GM19240 (cell line): ENCODE data around the gene DNMBP.
A peak's percentile ranks its signal among the peaks of the same experiment; 100 is the strongest.
"Not testable (repeated sequence)": the region's sequence is repeated elsewhere in the genome, so short reads cannot be mapped to it uniquely, and the experiment has no call there.

Experiments
- DNase-seq: peaks from one replicate; pipeline ENCODE4 v3.0.0; 2011; ENCODE audit warnings: low spot score; ENCODE audit not compliant: insufficient read length

DNMBP gene

DNA sequence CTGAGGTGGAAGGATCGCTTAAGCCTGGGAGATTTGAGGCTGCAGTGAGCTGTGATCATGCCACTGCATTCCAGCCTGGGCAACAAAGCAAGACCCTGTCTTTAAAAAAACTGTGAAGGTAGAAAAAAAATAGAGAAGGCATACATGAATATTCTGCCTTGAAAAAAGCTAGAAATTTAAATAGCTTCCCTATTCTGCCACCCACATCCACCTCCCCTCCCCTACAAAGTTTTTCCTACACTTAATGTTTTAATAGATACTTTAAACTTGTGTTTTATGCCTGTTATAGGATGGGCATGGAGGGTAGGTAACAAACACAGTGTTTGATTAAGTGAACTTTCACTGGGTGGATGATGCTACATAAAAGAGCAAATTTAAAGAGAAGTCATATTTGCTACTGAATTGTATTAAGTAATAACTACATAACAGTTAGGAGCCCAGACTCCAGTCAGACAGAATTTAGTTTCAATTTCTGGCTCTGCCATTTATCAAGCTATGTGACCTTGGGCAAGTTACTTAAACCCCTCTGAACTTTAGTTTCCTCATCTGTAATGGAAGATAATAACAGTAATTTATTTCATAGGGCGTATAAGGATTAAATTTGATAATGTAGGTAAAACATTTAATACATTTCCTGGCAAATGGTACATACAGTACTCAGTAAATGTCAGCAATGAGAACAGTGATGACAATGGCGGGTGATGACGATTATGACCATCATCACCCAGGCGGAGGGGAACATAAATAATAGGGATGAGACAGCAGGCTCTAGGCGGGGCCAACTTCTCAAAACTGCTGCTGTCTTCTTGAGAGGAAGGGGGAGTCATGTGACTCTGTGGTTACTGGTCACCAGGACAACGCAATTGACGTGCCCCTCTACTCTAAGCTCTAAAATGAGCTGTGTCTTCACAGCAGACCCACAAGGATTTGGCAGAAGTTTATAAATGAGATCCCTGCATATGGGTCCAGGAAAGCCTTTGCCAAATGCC lies 15.8 kb downstream of the DNMBP start:
- peak; percentile 50 for DNase-seq

GRCh38 chr10:99985637-99986036 lies 24.1 kb downstream of the DNMBP start:
- not testable (repeated sequence) for DNase-seq

DNA sequence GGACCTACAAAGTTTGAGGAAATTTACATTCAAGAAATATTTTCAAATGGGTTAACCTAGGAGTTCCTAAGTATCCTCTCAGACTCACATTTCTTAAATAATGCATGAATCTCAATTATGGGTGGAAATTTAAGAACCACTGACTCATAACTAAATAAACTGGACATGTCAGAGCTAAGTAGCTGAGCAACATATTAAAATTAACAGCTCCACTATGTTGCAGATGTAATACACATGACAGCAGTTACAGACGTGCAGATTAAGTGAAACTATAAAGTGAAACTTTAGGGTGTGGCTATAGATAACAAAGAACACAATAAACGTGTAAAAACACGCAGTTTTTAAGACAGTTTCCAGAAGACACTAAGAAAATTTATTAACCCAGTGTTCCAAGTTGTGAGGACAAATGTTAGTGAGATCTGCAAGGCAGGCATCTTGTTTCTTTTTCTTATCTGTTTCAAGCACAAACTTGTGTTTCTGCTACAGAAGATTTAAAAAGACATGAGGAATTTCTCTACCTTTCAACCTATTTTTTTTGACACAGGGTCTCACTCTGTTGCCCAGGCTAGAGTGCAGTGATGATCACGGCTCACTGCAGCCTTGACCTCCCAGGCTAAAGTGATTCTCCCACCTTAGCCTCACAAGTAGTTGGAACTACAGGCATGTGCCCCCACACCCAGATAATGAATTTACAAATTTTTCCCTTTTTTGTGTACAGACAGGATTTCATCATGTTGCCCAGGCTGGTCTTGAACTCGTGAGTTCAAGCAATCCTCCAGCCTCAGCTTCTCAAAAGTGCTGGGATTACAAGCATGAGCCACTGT lies 25.3 kb downstream of the DNMBP start:
- DNase-seq: no peak

DNA sequence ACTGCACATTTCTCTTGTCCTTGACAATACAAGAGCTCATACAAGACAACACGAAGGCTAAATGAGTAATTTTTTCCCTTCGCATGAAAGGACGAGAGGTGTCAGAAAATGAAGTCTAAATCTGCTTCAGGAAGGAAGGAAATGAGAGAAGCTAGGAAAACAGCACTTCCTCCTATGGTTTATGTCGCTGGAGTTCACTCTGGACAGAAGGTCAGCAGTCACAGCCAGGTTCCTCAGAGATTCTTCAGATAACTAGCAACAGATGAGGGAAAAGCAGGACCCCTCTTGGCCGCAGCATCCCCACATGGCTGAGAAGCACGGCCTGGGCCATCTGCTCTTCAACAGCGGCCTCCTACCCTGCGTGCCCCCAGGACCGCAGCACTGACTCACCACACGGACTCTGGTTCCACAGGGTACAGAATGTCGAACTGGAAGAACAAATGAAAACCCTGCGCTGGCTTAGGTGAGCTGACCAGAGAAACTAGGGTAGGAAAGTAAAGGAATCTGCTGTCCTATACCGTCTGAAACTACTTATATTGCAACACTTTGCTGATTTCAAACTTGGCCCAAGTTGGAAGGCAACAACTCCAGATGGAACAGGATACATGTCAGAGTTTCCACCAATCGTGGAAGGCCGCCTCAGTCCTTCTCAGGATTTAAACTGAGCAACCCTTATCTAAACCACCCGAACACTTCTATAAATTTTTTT lies 26.3 kb downstream of the DNMBP start:
- no peak for DNase-seq

DNA sequence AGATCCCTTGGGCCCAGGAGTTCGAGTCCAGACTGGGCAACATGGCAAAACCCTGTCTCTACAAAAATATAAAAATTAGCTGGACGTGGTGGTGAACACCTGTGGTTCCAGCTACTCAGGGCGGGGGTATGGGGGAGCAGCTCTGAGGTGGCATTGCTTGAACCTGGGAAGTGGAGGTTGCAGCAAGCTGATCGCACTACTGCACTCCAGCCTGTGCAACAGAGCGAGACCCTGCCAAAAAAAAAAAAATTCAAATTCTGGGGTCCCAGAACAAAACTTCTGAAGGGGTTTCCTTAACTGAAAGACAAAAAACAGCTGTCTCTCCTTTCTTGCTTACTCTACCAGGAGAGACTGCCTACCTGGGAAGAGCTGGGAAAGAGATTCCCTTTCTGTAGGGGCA lies 27.0 kb downstream of the DNMBP start:
- no peak for DNase-seq

- DNase-seq: no peak
These were observed 28.1 kb downstream of the DNMBP start for GRCh38 chr10:99981581-99982199.

GRCh38 chr10:99979066-99979685 lies 30.6 kb downstream of the DNMBP start:
- no peak for DNase-seq

- DNase-seq: no peak
These were observed 31.8 kb downstream of the DNMBP start for GRCh38 chr10:99977916-99978315.

GRCh38 chr10:99976886-99977665 lies 32.7 kb downstream of the DNMBP start:
- DNase-seq: no peak

GRCh38 chr10:99975942-99976809 lies 33.6 kb downstream of the DNMBP start:
- DNase-seq: no peak

DNA sequence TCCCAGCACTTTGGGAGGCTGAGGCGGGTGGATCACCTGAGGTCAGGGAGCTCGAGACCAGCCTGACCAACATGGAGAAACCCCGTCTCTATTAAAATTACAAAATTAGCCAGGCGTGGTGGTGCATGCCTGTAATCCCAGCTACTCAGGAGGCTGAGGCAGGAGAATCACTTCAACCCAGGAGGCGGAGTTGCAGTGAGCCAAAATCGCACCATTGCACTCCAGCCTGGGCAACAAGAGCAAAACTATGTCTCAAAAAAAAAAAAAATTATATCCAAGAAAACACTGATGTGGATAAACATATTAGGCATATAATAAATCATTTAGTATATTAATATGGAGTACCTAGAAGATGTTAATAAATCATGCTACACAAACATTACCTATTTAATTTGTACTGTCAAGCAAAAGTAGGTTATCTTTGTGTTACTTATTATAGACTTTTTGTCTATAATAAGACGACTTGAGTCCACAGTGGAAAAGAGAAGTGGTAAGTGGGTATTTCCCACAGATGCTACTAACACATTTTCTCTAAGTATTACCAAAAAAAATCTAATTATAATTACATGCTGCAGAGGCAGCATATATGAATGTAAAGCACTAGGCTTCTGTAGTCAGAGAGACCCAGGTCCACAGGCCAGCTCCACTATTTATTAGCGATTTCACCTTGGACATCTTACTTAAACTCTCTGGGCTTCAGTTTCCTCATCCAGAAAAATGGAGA lies 34.5 kb downstream of the DNMBP start:
- no peak for DNase-seq

DNA sequence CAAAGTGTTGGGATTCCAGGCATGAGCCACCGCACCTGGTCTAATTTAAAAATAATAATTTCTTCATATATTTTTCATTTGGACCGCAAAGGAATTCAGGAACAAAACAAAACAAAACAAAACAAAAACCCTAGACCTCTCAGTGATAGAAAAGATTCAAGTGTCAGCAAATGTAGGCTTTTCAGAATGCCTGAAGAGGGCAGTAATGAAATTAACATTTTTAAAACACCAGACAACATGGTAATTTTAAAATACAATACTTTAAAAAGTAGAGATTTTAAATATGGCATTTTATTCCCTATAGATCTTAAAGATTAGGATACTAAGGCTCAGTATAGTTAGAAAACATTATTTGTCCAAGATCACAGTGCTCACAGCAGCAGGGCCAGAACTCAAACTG lies 36.6 kb downstream of the DNMBP start:
- no peak for DNase-seq

- no peak for DNase-seq
These were observed 41.8 kb downstream of the DNMBP start for GRCh38 chr10:99967961-99968360.

GRCh38 chr10:99966306-99966705 lies 43.4 kb downstream of the DNMBP start:
- no peak for DNase-seq

DNA sequence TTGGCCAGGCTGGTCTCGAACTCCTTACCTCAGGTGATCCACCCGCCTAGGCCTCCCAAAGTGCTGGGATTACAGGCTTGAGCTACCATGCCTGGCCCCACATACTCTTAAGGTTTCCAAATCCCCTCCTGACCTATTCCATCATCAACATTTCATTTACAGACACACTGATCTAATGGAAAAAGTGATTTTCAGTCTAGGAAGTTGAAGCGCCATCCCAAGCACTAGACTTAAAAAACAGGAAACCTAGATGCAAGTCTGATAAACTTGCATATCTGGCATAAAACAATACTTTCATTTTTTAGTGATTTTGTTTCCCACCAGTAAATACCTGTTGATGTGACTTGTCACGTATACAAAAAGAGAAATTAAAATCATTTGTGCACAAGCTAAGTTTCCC lies 44.0 kb downstream of the DNMBP start:
- DNase-seq: no peak

GRCh38 chr10:99964791-99965190 lies 45.0 kb downstream of the DNMBP start:
- DNase-seq: no peak

DNA sequence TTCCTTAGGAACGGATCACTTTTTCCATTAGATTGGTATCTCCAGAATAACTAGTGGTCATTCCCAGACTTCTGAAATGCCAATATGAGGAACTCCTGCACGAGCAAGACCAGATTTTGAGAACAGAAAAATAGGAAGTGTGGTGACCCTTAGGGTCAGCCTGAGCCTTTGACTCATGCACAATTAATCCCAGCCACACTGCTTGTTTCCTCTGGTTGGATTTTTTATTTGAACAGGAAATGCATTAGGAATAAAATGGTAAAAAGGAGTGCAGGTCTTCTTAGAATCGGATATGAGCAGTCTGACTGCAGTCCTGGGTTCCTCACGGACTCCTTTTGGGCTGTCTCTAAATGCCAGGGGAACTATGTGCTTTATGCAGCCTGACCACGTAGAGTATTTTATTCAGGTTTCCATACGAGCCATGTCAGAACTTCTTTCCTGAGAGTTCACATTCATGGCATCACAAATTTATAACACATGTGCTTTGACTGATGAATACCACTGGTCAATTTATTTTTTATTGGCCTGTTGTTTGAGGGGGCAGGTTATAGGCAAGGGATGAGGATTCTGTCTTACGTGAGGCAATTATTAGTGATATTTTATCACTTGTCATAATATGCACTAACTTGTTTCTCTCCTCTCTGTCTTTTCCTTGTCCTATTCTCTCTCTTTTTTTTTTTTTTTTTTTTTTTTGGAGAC lies 46.1 kb downstream of the DNMBP start:
- DNase-seq: not testable (repeated sequence)

- no peak for DNase-seq
These were observed 50.9 kb downstream of the DNMBP start for GRCh38 chr10:99958806-99959205.
